Activated CD4-positive, alpha-beta T cell treated with anti-CD3 and anti-CD28 coated beads for 48 hours (primary cell): Measurements from ENCODE around the gene C1orf159.
A peak's percentile ranks its signal among the peaks of the same experiment; 100 is the strongest.
"Not testable (repeated sequence)": the region's sequence is repeated elsewhere in the genome, so short reads cannot be mapped to it uniquely, and the experiment has no call there.

Source experiments
- DNase-seq: peaks from one replicate; pipeline ENCODE4 v3.0.0-alpha.2; 2020

Gene C1orf159

DNA sequence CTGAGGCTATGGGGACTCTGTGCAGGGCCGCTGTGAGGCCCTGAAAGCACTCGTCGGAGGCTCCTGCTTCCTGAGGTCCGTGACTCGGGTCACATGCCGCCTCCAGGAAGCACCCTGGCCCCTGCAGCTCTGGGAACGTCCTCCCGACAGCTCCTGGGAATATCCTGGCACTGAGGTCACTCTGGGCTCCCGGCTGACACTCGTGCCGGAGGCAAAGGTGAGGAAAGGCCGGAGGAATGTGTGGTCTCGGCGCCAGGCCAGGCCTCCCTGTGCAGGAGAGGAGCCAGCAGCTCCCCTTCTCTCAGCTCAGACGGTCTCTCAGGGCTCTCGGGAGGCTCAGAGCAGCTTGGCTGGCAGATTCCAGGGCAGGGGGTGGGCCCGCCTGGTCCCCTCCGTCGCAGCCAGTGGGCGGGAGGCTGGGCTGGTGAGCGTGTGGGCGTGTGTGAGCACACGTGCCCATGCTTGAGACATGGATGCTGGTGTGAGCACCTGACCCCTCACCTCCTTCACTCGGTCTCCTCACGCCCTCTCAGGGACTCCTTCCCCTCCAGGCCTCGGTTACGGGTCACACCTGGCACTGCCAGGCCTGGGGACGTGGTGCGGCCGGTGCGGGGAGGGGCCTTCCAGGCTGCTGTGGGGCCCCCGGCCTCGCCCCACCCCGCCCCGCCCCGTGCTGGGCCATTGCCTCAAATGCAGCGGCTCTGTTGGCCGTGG, 36.3 kb downstream of the C1orf159 start:
- peak; percentile 52 for DNase-seq

DNA sequence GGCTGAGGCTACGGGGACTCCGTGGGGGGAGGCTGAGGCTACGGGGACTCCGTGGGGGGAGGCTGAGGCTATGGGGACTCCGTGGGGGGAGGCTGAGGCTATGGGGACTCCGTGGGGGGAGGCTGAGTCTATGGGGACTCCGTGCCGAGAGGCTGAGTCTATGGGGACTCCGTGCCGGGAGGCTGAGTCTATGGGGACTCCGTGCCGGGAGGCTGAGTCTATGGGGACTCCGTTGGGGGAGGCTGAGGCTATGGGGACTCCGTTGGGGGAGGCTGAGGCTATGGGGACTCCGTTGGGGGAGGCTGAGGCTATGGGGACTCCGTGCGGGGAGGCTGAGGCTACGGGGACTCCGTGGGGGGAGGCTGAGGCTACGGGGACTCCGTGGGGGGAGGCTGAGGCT, 38.5 kb downstream of the C1orf159 start:
- not testable (repeated sequence) for DNase-seq

DNA sequence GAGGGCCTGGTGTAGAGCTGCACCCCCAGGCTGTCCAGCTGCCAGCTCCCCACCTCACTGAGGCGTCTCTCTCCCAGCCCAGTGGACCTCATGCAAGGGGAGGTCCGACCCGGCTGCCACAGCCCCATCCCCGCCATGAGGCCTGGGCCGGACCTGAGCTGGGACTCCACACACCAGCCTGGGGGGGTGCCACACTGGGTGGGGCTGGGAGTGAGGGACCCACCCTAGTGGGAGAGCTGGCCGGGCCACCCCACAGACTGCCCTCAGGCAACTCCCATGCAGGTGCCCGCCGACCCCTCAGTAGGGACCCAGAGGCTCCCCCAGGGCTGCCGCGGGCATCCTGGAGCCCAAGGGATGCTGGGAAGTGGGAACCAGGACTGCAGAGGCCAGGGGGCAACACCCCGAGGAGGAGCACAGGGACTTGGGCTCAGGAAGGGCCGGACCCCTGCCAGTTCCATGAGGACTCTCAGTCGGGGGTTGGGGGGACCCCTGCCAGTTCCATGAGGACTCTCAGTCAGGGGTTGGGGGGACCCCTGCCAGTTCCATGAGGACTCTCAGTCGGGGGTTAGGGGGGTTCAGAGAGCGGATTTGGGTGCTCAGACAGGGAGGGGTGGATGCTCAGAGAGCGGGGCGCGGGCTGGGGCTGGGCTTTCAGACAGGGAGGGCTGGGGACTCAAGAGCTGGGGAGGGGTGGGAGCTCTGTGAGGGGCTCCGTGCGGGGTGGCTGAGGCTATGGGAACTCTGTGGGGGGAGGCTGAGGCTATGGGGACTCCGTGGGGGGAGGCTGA, 40.5 kb downstream of the C1orf159 start:
- DNase-seq, result peak; percentile 2

DNA sequence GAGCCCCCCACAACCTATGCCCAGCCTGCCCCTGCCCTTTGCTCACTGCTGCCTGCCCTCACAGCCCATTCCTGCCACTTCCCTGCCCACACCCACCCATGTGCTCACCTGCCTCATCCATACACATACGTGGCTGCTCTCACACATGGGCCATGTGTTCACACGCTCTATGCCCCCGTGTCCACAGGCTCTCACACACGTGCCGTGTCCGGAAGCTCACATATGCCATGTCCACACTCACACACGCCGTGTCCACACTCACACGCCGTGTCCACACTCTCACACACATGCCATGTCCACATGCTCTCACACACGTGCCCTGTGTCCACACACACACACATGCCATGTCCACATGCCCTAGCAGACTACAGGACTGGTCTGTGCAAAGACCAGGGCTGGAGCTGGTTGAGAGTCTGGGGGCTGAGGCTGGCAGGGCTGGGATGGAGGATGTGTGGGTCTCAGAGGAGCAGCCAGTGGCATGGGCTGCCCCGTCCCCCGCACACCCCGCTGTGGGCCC, 41.2 kb downstream of the C1orf159 start:
- no peak for DNase-seq

DNA sequence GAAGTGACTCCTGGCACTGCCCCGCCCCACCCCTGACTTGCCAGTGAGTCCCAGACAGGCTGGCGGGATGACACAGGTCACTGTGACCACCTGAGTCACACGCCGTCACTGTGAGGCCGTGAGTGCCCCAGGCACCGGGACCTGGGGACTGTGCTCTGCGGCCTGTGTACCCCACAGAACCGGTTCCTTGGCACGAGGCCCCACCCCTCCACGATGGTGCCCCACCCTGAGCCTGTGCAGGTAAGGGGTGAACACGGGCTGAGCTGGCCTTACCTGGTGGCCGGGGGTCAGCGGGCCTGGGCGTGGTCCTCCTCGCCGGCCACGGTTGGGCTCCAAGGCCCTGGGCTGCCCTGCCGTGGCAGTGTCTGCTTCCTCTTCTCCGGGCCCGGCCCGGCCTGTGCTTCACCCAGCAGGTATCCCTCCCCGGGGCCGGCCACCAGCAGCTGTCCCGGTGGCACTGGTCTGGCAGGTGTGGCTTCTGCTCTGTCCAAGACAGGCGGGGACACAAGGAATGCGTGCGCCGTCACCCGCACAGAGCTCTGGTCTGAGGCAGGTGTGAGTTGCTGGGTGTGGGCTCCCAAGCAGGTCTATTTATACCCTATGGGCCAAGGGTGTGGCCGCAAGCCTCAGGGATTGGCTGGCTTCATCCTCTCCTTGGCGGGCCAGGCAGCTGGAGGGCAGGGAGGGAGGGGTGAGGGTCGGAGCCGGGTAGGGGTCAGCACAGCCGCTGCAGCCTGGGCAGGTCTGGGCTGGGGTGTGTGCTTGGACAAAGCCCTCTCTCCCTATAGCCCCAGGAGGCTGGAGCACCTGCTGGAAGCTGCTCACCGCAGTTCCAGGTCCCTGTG, 41.9 kb downstream of the C1orf159 start, which contains the start of gene RNF223:
RNF223 (minus strand) TSS at position 564 of the 845 bp plus-strand sequence. CDS start 1,740 bp downstream, outside the sequence.
- no peak for DNase-seq

DNA sequence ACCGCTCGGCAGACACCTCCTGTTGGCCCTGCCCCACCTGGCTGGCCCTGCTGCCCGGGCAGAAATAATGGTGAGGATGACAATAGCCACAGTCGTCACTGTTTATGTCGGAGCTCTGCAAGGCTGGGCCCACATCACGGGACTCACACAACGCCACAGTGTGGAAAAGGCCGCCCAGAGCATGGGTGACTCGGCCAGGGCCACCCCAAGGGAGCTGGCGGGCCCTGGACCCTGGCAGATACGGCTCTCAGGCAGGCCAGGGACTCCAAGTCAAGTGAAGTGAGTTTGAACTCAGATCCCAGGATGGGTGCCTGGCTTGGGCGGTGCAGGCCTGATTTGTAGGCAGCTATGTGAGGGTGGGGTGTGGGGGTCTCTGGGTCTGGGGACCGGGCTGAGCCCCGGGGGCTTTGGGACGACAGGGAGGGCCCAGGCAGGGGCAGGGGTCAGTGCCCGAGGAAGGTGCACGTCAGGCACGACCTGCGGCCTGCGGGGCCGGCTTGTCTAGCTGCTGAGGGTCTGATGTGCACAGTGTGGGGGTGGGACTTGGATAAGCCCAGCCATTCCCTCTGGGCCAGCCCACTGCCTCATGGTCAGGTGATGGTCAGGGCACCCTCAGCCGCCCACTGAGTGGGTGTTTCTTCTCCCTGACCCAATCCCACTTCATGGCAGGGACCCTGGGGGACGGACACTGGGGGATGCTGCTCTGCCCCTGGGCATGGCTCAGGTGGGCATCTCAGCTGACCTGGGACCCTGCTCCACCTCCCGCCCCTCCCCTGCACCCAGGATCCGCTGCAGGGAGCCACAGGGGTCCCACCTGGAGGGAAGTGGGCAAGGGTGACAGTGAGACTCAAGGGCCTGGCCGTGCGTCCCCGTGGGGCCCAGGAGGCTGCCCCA, 42.8 kb downstream of the C1orf159 start:
- no peak for DNase-seq

DNA sequence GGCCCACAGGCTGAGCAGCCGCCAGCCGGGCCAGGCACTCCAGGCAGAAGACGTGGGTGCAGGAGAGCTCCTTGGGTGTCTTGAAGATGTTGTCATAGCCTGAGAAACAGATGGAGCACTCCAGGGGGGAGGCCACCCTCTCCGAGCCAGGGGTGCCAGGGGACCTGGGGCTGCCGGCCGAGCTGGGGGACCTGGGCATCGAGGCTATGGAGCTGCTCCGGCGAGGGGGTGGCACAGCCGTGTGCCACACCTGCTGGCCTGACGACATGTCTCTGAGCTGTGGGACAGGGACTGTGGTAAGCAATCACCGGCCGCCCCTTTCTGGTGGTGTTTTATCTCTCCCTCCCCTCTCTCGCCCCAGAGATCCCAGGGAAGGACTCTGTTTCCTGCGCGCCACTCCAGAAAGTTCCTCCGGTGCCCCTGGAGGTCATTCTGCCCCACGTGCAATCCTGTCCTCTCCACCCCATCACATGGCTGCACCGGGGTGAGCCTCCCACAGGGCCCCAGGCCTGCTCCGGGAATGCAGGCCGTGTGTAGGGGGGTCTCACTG, 43.5 kb downstream of the C1orf159 start:
- no peak for DNase-seq

DNA sequence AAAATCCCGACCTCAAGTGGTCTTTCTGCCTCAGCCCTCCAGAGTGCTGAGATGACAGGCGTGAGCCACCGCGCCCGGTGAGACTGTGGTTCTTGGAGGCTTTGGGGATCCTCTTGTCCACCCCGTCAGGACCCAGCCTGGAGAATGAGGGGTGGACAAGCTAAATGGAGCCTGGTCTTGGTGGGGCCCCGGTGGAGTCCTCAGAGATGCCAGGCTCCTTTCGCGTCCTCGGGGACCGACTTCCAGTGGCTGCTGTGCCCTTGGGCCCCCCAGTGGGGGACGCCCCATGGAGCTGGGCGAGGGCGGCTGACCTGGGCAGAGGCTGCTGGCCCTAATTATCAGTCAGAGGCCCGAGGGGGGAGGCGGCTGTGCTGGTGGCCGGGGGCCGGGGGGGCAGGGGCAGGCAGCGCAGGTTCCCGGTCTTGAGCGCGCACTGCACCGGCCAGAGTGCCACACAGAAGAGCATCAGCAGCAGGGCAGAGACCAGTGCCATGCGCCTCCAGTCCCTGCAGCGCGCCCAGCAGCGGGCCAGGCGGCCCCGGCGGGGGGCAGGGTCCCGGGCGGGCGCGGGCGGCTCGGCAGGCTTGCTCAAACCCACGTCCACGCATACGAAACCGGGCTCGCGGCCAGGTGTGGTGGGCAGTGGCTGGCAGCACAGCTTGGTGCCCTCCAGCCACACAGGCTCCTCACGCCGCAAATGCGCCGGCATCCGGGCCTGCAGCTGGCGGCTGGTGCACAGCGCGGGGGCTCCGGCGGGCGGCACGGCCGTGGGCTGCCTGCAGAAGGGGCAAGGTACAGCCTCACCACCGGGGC, 44.2 kb downstream of the C1orf159 start:
- no peak for DNase-seq

DNA sequence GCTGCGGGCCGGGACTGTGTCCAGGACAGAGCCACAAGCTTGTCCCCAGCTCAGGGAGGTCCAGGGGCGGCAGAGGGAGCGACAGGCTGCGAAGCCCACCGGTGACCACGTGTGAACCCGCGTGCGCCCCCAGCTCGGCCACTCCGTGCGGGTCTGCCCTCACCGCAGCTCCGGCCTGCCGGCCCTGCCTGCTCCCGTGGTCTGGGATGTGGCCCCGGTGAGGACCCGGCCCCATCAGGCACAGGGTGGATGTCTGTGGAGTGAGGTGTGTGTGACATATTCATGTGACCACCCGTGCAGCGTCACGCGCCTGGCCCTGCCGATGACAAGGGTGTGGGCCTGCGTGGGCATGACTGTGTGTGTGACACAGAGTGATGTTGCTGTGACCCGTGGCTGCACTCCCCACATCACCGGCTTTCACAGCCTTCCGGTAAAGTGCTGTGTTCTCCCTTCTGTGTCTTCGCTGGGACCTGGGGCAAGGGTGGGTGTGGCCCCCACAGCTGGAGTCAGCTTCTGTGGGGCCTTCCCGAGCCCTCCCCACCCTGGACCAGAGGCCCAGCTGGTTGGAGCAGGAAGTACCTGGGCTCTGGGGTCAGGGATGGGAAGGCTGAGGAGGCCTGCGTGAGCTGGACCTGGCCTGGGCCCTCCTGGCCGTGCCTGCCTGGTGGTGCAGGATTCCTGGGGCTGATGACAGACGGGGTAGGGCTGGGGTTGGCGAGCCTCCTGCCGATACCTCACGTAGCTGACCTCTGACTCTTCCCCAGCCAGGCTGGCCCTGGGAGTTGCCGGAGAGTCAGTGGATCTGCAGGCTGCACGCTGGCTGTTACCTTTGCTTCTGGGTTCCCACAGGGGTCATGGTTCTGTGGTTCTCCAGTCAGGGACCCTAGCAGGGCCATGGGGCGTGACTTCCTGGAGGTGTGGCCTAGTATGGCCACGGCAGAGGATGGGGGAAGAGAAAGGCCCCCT, 45.9 kb downstream of the C1orf159 start:
- DNase-seq, result peak; percentile 30

DNA sequence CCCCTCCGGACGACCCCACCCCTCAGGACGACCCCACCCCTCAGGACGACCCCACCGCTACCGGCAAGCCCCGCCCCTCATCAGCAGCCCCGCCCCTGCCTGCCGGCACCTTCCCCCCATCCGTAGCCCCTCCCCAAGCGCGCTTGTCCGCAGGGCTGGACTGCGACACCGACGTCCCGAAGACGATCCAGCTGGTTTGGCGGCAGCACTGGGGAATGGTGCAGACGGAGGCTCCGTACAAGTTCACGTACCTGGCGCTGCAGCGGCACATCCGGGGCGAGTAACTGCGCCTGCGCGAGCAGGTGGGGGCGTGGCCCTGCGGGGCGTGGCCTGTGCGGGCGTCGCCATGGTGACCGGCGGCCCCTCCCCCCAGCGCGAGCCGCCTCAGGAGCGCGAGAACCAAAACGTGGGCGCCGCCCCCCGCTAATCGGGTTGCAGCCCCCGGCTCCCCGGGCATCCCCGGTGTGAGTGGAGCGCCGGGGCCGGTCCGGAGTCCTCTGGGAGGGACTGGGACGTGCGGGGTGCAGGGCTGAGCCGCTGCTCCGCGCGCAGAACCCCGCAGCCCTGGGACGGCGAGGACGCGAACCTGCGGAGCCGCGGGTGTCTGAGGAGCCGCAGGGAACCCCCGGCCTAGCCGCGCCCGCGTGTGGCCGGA, 46.7 kb downstream of the C1orf159 start:
- DNase-seq, result peak; percentile 91

DNA sequence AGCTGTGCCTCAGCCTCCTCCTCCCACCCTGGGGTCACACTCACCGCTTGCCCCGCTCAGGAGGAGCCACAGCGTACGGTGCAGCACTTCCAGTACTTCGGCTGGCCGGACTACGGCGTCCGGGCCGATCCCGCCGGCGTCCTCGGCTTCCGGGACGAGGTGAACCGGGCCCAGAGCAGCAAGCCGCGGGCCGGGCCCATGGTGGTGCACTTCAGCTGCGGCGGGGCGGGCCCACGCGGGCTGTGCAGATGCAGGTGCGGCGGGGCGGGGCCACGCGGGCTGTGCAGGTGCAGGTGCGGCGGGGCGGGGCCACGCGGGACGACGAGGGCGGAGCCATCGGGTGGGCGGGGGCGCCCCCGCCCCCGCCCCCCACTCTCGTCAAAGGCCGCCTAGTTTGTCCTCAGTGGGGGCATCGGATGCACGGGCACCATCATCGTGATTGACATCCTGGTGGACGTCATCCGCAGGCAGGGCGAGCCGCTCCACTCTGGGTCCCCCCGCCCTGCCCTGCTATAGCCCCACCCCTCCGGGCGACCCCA, 47.3 kb downstream of the C1orf159 start:
- DNase-seq, result peak; percentile 35

DNA sequence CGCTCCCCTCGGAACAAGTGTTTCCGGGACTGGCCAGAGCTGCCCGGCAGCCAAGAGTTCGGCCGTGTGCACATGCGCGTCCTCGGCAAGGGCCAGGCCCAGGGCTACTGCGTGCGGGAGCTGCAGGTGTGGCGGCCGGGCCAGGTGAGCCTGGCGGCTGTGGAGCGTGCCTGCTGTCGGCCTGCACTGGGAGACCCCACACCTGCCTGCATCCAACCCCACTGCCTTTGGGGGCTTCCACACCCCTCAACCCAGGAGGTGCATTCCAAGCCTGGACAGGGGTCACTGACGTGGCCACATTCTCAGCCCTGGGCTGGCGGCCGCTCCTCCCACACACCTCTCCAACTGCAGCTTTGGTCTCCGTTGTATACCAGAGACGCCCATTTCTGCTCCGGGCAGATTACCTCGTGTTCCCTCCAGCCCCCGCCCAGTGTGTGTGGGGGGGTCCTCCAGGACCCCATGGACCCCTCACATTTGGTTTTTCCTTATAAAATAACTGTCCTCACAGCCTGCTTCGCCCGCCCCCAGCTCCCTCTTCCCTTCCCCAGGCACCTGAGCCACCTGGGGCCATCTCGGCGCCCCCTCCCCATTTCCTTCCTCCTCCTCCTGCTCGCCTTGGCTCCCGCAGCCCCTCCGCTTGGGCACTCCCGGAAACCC, 47.9 kb downstream of the C1orf159 start:
- no peak for DNase-seq

DNA sequence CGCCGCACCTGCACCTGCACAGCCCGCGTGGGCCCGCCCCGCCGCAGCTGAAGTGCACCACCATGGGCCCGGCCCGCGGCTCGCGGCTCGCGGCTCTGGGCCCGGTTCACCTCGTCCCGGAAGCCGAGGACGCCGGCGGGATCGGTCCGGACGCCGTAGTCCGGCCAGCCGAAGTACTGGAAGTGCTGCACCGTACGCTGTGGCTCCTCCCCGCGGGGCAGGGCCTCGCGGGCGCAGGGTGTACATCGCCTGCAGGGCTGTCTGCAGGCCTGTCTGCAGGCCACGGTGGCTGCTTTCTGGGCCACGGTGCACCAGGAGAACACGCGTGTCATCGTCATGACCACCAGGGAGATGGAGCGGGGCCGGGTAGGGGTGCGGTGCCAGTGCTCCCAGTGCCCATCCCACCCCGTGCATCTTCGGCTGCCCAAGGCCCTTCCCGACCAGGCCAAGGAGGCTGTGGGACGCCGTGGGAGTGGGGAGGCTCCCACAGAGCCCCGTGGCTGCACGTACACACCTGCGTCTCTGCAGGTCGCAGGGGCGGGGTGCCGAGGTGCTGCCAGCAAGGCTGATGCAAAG, 48.5 kb downstream of the C1orf159 start:
- no peak for DNase-seq

DNA sequence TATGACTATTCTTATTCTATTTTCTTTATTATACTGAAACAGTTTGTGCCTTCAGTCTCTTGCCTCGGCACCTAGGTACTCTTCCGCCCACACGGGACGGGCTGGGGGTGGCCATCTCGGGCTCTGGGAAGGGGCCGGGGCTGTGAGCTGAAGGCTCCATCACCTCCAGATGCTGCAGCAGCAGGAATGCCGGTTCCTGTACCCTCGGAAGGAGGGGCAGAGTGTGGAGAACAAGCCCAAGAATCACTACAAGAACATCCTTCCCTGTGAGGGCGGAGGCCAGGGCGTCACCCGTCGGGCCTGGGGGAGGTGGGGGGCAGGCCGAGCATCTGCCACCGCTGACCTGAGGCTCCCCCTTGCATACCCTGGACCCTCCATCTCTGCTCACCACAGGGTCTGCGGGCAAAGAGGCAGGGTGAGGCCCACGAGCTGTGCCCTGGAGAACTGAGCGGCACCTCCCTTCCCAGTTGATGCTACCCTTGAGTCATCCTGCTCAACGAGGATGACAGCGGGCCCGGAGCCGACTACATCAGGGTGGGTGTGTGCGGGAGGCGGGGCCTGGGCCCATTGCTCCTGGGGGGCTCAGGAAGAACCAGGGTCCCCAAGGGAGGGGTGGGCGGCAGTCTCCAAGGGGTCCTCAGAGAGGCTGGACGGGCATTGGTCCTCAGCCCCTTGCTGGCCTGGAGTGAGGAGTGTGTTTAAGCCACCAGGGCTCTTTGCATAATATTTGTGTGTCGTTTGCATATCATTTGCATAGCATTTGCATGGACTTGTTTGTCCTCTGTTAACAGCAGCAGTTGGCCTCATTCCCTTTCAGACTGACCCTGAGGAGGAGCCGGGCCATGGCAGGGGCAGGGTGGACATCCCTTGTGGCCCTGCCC, 49.2 kb downstream of the C1orf159 start:
- peak; percentile 49 for DNase-seq

DNA sequence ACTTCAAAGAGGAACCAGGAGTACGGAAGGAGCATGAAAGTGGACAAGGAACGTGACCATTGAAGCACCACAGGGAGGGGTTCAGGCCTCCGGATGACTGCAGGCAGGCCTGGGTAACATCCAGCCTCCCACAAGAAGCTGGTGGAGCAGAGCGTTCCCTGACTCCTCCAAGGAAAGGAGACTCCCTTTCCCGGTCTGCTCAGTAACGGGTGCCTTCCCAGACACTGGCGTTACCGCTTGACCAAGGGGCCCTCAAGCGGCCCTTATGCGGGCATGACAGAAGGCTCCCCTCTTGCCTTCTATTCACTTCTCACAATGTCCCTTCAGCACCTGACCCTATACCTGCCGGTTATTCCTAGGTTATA, 50.0 kb downstream of the C1orf159 start:
- not testable (repeated sequence) for DNase-seq

DNA sequence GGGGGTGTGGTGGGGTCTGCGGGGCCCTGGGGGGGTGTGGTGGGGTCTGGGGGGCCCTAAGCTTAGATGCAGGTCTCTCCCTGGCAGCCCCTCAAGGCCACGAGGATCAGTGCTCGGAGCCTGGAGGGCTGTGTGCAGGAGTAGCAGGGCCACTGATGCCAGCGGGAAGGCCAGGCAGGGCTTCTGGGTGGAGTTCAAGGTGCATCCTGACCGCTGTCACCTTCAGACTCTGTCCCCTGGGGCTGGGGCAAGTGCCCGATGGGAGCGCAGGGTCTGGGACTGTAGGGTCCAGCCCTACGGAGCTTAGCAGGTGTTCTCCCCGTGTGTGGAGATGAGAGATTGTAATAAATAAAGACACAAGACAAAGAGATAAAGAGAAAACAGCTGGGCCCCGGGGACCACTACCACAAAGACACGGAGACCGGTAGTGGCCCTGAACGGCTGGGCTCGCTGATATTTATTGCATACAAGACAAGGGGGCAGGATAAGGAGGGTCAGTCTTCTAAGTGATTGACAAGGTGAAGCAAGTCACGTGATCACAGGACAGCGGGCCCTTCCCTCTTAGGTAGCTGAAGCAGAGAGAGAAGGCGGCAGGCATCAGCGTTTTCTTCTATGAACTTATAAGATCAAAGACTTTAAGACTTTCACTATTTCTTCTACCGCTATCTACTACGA, 50.5 kb downstream of the C1orf159 start:
- no peak for DNase-seq
